Retinal pigment epithelial cell (primary cell): ENCODE data around the gene LIG1.
"Not testable (repeated sequence)": the region's sequence is repeated elsewhere in the genome, so short reads cannot be mapped to it uniquely, and the experiment has no call there.

Source experiments
- DNase-seq: peaks from one replicate; pipeline ENCODE4 v3.0.0-alpha.2; 2010; ENCODE audit warnings: low read depth
- H3K4me3 ChIP-seq: 2 replicates; pipeline ENCODE4 v1.5.1; 2011; ENCODE audit warnings: mild to moderate bottlenecking, low read length, control low read depth, moderate library complexity
- CTCF ChIP-seq: conservative IDR thresholded peaks from 2 replicates; pipeline ENCODE4 v1.5.1; 2011; ENCODE audit warnings: low read depth, low read length, control low read depth, inconsistent platforms

LIG1 gene

GRCh38 chr19:48094855-48095203 is 75.3 kb downstream of the LIG1 start:
- H3K4me3 ChIP-seq, result no peak overlapping the region
- no peak for DNase-seq
- TF ChIP-seq CTCF, result no peak

GRCh38 chr19:48094129-48094854 is 75.9 kb downstream of the LIG1 start:
- no peak for TF ChIP-seq CTCF
- H3K4me3 ChIP-seq, result no peak overlapping the region
- no peak for DNase-seq

- H3K4me3 ChIP-seq, DNase-seq: not testable (repeated sequence)
These were observed 78.9 kb downstream of the LIG1 start for GRCh38 chr19:48091111-48091718.

- TF ChIP-seq CTCF, result no peak
- H3K4me3 ChIP-seq, result no peak overlapping the region
- no peak for DNase-seq
These were observed 79.8 kb downstream of the LIG1 start for GRCh38 chr19:48090281-48090802.

- not testable (repeated sequence) for DNase-seq, H3K4me3 ChIP-seq
These were observed 81.2 kb downstream of the LIG1 start for GRCh38 chr19:48088991-48089390.

- TF ChIP-seq CTCF, result peak; percentile 36
- H3K4me3 ChIP-seq, result no peak overlapping the region
- DNase-seq, result no peak
These were observed 84.0 kb downstream of the LIG1 start for GRCh38 chr19:48085904-48086864.

- DNase-seq, result no peak
- no peak overlapping the region for H3K4me3 ChIP-seq
- no peak for TF ChIP-seq CTCF
These were observed 85.1 kb downstream of the LIG1 start for GRCh38 chr19:48085076-48085475.

GRCh38 chr19:48081106-48081505 is 89.0 kb downstream of the LIG1 start:
- TF ChIP-seq CTCF, result no peak
- no peak for DNase-seq
- no peak overlapping the region for H3K4me3 ChIP-seq

GRCh38 chr19:48070177-48070769 is 99.9 kb downstream of the LIG1 start:
- DNase-seq, H3K4me3 ChIP-seq: not testable (repeated sequence)
